Small intestine (tissue), 16 donors: ENCODE results near the gene ATPAF2. TPM values are rescaled to one million over a fixed set of nuclear protein-coding genes. Genes with fewer than 3 reads are reported as not detected.

Source experiments
- DNase-seq, 2 donors: peaks; one replicate each; pipeline versions ENCODE4 v3.0.0 to v3.0.0-alpha.2; 2013
- FAIRE-seq: peaks from 2 replicates; lab custom pipeline; 2012; peaks lifted over from hg19 to GRCh38; lab: Jason Lieb, UNC
- H3K27ac ChIP-seq, 3 donors: one replicate each; pipeline ENCODE4 v1.5.1; 2013; ENCODE audit warnings: low read length in 2 of 3, mild to moderate bottlenecking in 2 of 3, control low read depth in 1 of 3, inconsistent platforms in 1 of 3, low read depth in 1 of 3, moderate library complexity in 1 of 3
- H3K27me3 ChIP-seq, 3 donors: one replicate each; pipeline ENCODE4 v1.6.1; 2013; ENCODE audit warnings: low read length in 3 of 3, inconsistent platforms in 1 of 3; ENCODE audit not compliant: control insufficient read depth in 3 of 3, insufficient read depth in 3 of 3
- H3K36me3 ChIP-seq, 3 donors: one replicate each; pipeline ENCODE4 v1.6.1; 2013; ENCODE audit warnings: low read length in 3 of 3, inconsistent platforms in 1 of 3, low read depth in 1 of 3, mild to moderate bottlenecking in 1 of 3, moderate library complexity in 1 of 3; ENCODE audit not compliant: control insufficient read depth in 3 of 3, insufficient read depth in 2 of 3
- H3K4me1 ChIP-seq, 3 donors: one replicate each; pipeline ENCODE4 v1.6.1; 2013; ENCODE audit warnings: low read length in 2 of 3, inconsistent platforms in 1 of 3, low read depth in 1 of 3, mild to moderate bottlenecking in 1 of 3, moderate library complexity in 1 of 3; ENCODE audit not compliant: control insufficient read depth in 3 of 3, insufficient read depth in 2 of 3
- H3K4me3 ChIP-seq, 3 donors: one replicate each; pipeline ENCODE4 v1.5.1; 2013; ENCODE audit warnings: low read length in 3 of 3, control low read depth in 1 of 3, inconsistent platforms in 1 of 3, low read depth in 1 of 3, mild to moderate bottlenecking in 1 of 3, moderate library complexity in 1 of 3
- H3K9me3 ChIP-seq, 2 donors: one replicate each; pipeline ENCODE4 v1.6.1; 2013; ENCODE audit warnings: low read depth in 1 of 2, low read length in 1 of 2; ENCODE audit not compliant: control insufficient read depth in 2 of 2, insufficient read depth in 1 of 2
- WGBS, 3 donors: extraction: QIAGEN DNeasy Blood & Tissue Kit; methylation state at CpG; one replicate each; pipeline ENCODE4 v1.1.7; 2013; 5-methylcytosine and 5-hydroxymethylcytosine counted together
- long read RNA-seq, 10 donors: transcript quantifications; one replicate each; lab custom pipeline, GENCODE V29; 2026
- polyA plus RNA-seq, 4 donors: library from polyadenylated mRNA; stranded (reverse) in 3 of 4; unstranded in 1 of 4; fragments of 200-250 nt in 3 of 4; fragments of 120-200 nt in 1 of 4; gene quantifications; one replicate each; pipeline versions ENCODE4 v1.2.1 to v1.2.3, GENCODE V29; 2013
- donor health status: healthy with polysubstance abuse.
- donor health status: control.
- donor health status: control.
- donor health status: Bipolar disorder and iron deficiency.
- donor health status: healthy.

ATPAF2 gene
- 10 to 100 TPM; 20.5 to 26.4 (median 22.0) TPM for polyA plus RNA-seq
- long read RNA-seq, donor 1, result 0 reads
- long read RNA-seq, donor 2, partial matches to known transcripts, result 0 of 1 reads
- long read RNA-seq, donor 2, other reads (novel, unspliced or antisense), result 0 of 1 reads
- long read RNA-seq, donor 3, partial matches to known transcripts, result 0 of 8 reads
- long read RNA-seq, donor 3, other reads (novel, unspliced or antisense), result 0 of 8 reads
- long read RNA-seq, donor 4, result 0 reads
- long read RNA-seq, donor 5, partial matches to known transcripts, result 0 of 4 reads
- long read RNA-seq, donor 5, other reads (novel, unspliced or antisense), result 0 of 4 reads
- long read RNA-seq, donor 6, partial matches to known transcripts, result 0 of 4 reads
- long read RNA-seq, donor 6, other reads (novel, unspliced or antisense), result 0 of 4 reads
- long read RNA-seq, donor 7, transcript ATPAF2-206 (8 exons, 1,564 nt), result major isoform, 9 of 13 reads
- long read RNA-seq, donor 7, partial matches to known transcripts, result 0 of 13 reads
- long read RNA-seq, donor 7, other reads (novel, unspliced or antisense), result 0 of 13 reads
- long read RNA-seq, donor 8, partial matches to known transcripts, result 0 of 1 reads
- long read RNA-seq, donor 8, other reads (novel, unspliced or antisense), result 0 of 1 reads
- long read RNA-seq, donor 9, partial matches to known transcripts, result 0 of 2 reads
- long read RNA-seq, donor 9, other reads (novel, unspliced or antisense), result 0 of 2 reads
- long read RNA-seq, donor 10, partial matches to known transcripts, result 0 of 4 reads
- long read RNA-seq, donor 10, other reads (novel, unspliced or antisense), result 0 of 4 reads

- Histone ChIP-seq H3K27me3 (no peaks in the 10 kb centered on the region), H3K27ac (peak within 1 kb of the TSS in 2 of 3 donors; percentile 53 to 71), H3K4me1 (peaks cover 4 to 16% (median 16%) of the 10 kb centered on the region in 3 donors), H3K9me3 (no peaks in the 10 kb centered on the region), H3K36me3 (no peaks in the 10 kb centered on the region), H3K4me3 (peak within 1 kb of the TSS; percentile 84 to 95 (median 85))
- DNase-seq (peak; percentile 99 to 100), FAIRE-seq (no peak)
- WGBS, 3 donors, result 0 to 1% (median 0%) methylated on average over 58 to 67 of the region's 67 CpGs
These were observed at the start of gene ATPAF2, which contains the start of gene GID4 for GRCh38 chr17:18038861-18039534. Gene ATPAF2 (minus strand): TSS chr17:18039168. CDS start chr17:18039013, 155 bp downstream. Gene GID4 (plus strand): TSS chr17:18039408. CDS start chr17:18039465, 57 bp downstream.

GRCh38 chr17:18087610-18088491, 48.9 kb upstream of the ATPAF2 start, which contains the start of gene DRG2:
Gene DRG2 (plus strand): TSS chr17:18087948. CDS start chr17:18088024, 76 bp downstream.
- Histone ChIP-seq H3K36me3 (peaks cover 0 to 18% (median 2%) of the 10 kb centered on the region in 3 donors), H3K27me3 (no peaks in the 10 kb centered on the region), H3K27ac (peak within 1 kb of the TSS; percentile 57 to 78 (median 76)), H3K4me1 (peaks cover 0 to 9% (median 0%) of the 10 kb centered on the region in 3 donors), H3K4me3 (peak within 1 kb of the TSS; percentile 70 to 96 (median 75)), H3K9me3 (no peaks in the 10 kb centered on the region)
- DNase-seq (peak; percentile 93 to 97), FAIRE-seq (no peak)
- 0 to 1% (median 0%) methylated on average over 50 to 52 of the region's 52 CpGs for WGBS, 3 donors

GRCh38 chr17:18084256-18084655, 45.3 kb upstream of the ATPAF2 start:
- no peaks in the 10 kb centered on the region for H3K36me3 ChIP-seq
- no peaks in the 10 kb centered on the region for H3K9me3 ChIP-seq
- 49 to 76% (median 53%) methylated on average over 4 of the region's 4 CpGs for WGBS, 3 donors
- peaks cover 0 to under 1% (median 0%) of the 10 kb centered on the region in 3 donors for H3K27me3 ChIP-seq
- FAIRE-seq (no peak), DNase-seq (peak; percentile 56 to 60)
- H3K4me3 ChIP-seq, result no peak overlapping the region
- peaks cover 0 to 9% (median 0%) of the 10 kb centered on the region in 3 donors for H3K4me1 ChIP-seq
- no peak overlapping the region for H3K27ac ChIP-seq

GRCh38 chr17:18079543-18079942, 40.6 kb upstream of the ATPAF2 start:
- H3K27ac ChIP-seq, result no peak overlapping the region
- FAIRE-seq (no peak), DNase-seq (no peak)
- no peaks in the 10 kb centered on the region for H3K4me1 ChIP-seq
- no peaks in the 10 kb centered on the region for H3K9me3 ChIP-seq
- no peaks in the 10 kb centered on the region for H3K36me3 ChIP-seq
- peaks cover 0 to 2% (median 0%) of the 10 kb centered on the region in 3 donors for H3K27me3 ChIP-seq
- no peak overlapping the region for H3K4me3 ChIP-seq
- WGBS, 3 donors, result 76 to 80% (median 79%) methylated on average over 4 of the region's 4 CpGs

GRCh38 chr17:18076936-18077335, 38.0 kb upstream of the ATPAF2 start:
- Histone ChIP-seq H3K27me3 (peaks cover 0 to 2% (median 0%) of the 10 kb centered on the region in 3 donors), H3K27ac (no peak overlapping the region), H3K4me1 (no peaks in the 10 kb centered on the region), H3K4me3 (no peak overlapping the region), H3K9me3 (no peaks in the 10 kb centered on the region), H3K36me3 (no peaks in the 10 kb centered on the region)
- DNase-seq (no peak), FAIRE-seq (no peak)
- 59 to 73% (median 73%) methylated on average over 7 of the region's 7 CpGs for WGBS, 3 donors

GRCh38 chr17:18074566-18075272, 35.8 kb upstream of the ATPAF2 start:
- no peaks in the 10 kb centered on the region for H3K9me3 ChIP-seq
- no peaks in the 10 kb centered on the region for H3K4me1 ChIP-seq
- 82 to 88% (median 83%) methylated on average over 6 of the region's 6 CpGs for WGBS, 3 donors
- no peak for DNase-seq
- no peak overlapping the region for H3K27ac ChIP-seq
- no peak overlapping the region for H3K4me3 ChIP-seq
- peaks cover 0 to 2% (median 0%) of the 10 kb centered on the region in 3 donors for H3K27me3 ChIP-seq
- no peak for FAIRE-seq
- H3K36me3 ChIP-seq, result no peaks in the 10 kb centered on the region

- no peak for FAIRE-seq
- H3K27me3 ChIP-seq, result no peaks in the 10 kb centered on the region
- no peak overlapping the region for H3K4me3 ChIP-seq
- DNase-seq, result no peak
- peaks cover 0 to 5% (median 0%) of the 10 kb centered on the region in 3 donors for H3K36me3 ChIP-seq
- no peaks in the 10 kb centered on the region for H3K9me3 ChIP-seq
- no peak overlapping the region for H3K27ac ChIP-seq
- no peaks in the 10 kb centered on the region for H3K4me1 ChIP-seq
These were observed 32.8 kb upstream of the ATPAF2 start for GRCh38 chr17:18071751-18072150.
